ENCODE results near the gene ZNF691. TPM values are rescaled to one million over a fixed set of nuclear protein-coding genes. Genes with fewer than 3 reads are reported as not detected.

ZNF691 gene
- total and polyA plus RNA-seq, 2 donors (not counting 3 experiments of a cell fraction or from before 2014, with no cell fraction given): 6.6 to 6.9 TPM

- Histone ChIP-seq H3K79me2 (ENCODE audit: control insufficient read depth, insufficient read depth, low read length) (peaks cover 5% of the 10 kb centered on the region), H2AFZ (ENCODE audit: low read depth, low read length) (no peak overlapping the region), H3K4me3 (replicated peaks in 1 of 3; ENCODE audit: insufficient read depth in 1 of 3, low read depth in 1 of 3, low read length in 3 of 3) (no peak overlapping the region), H4K20me1 (replicated peaks; ENCODE audit: control insufficient read depth, extremely low read depth, insufficient read depth, low read length) (no peaks in the 10 kb centered on the region), H3K27ac (ENCODE audit: insufficient read depth, low read depth, low read length) (no peak overlapping the region), H3K9me1 (replicated peaks; ENCODE audit: control insufficient read depth, extremely low read depth, insufficient read depth, low read length) (no peaks in the 10 kb centered on the region), H3K9me3 (replicated peaks; ENCODE audit: control insufficient read depth, insufficient read depth, low read length) (no peaks in the 10 kb centered on the region), H3K9ac (replicated peaks; ENCODE audit: extremely low read depth, insufficient read depth, low read length) (no peak overlapping the region), H3K4me1 (ENCODE audit: control insufficient read depth, extremely low read depth, insufficient read depth, low read length) (peaks cover 12% of the 10 kb centered on the region), H3K27me3 (ENCODE audit: control insufficient read depth in 2 of 2, insufficient read depth in 2 of 2, low read length in 2 of 2) (no peaks in the 10 kb centered on the region), H3K36me3 (ENCODE audit: control insufficient read depth in 2 of 2, extremely low read depth in 1 of 2, insufficient read depth in 2 of 2, low read length in 2 of 2) (peaks cover 0 to 1% of the 10 kb centered on the region in 2 experiments), H3K4me2 (ENCODE audit: insufficient read depth, low read length) (no peak overlapping the region)
- DNase-seq (ENCODE audit: low read depth, low spot score) (no peak), FAIRE-seq (peak; percentile 15)
- no TSS peak for BruUV-seq (replicated peaks)
- ChIA-PET POLR2A (no interaction called here), CTCF (interaction anchor here (1.4 kb wide), 1 partner anchor 229 kb away, joined by 4 read pairs; no protein-coding TSS in a partner anchor)
- TF ChIP-seq POLR2A (IDR thresholded peaks at IDR 0.05; ENCODE audit: low read depth, low read length): no peak
- no peak for TF ChIP-seq FOS (IDR thresholded peaks at IDR 0.05; ENCODE audit: borderline replicate concordance, insufficient read depth, low read length)
- TF ChIP-seq CTCF (IDR thresholded peaks at IDR 0.05; ENCODE audit: extremely low read depth in 1 of 2, insufficient read depth in 1 of 2, low read depth in 1 of 2, low read length in 2 of 2): no peak
- TF ChIP-seq JUN (IDR thresholded peaks at IDR 0.05; ENCODE audit: borderline replicate concordance, insufficient read depth, insufficient read length, low read depth): no peak
- dilution Hi-C loops (cut with MboI; ENCODE audit: extremely low pct_ligation_motif_present, low sequenced_read_pairs): no loop called here
- intact Hi-C loops (cut with micrococcal nuclease): no loop called here
Measured at GRCh38 chr1:42844592-42845140, 1.7 kb upstream of the ZNF691 start.

- intact Hi-C loops (cut with micrococcal nuclease) (no loop called here), dilution Hi-C loops (cut with MboI; ENCODE audit: extremely low pct_ligation_motif_present, low sequenced_read_pairs) (no loop called here)
- POLR2A ChIA-PET: no interaction called here
- Histone ChIP-seq H3K9me3 (replicated peaks; ENCODE audit: control insufficient read depth, insufficient read depth, low read length) (no peaks in the 10 kb centered on the region), H3K36me3 (ENCODE audit: control insufficient read depth in 2 of 2, extremely low read depth in 1 of 2, insufficient read depth in 2 of 2, low read length in 2 of 2) (peaks cover 0 to 5% of the 10 kb centered on the region in 2 experiments), H3K4me2 (ENCODE audit: insufficient read depth, low read length) (no peak overlapping the region), H3K79me2 (ENCODE audit: control insufficient read depth, insufficient read depth, low read length) (peaks cover 5% of the 10 kb centered on the region), H3K9ac (replicated peaks; ENCODE audit: extremely low read depth, insufficient read depth, low read length) (no peak overlapping the region), H3K9me1 (replicated peaks; ENCODE audit: control insufficient read depth, extremely low read depth, insufficient read depth, low read length) (no peaks in the 10 kb centered on the region), H3K27ac (ENCODE audit: insufficient read depth, low read depth, low read length) (no peak overlapping the region), H3K4me1 (ENCODE audit: control insufficient read depth, extremely low read depth, insufficient read depth, low read length) (peaks cover 12% of the 10 kb centered on the region), H2AFZ (ENCODE audit: low read depth, low read length) (no peak overlapping the region), H3K4me3 (replicated peaks in 1 of 3; ENCODE audit: insufficient read depth in 1 of 3, low read depth in 1 of 3, low read length in 3 of 3) (no peak overlapping the region), H4K20me1 (replicated peaks; ENCODE audit: control insufficient read depth, extremely low read depth, insufficient read depth, low read length) (no peaks in the 10 kb centered on the region), H3K27me3 (ENCODE audit: control insufficient read depth in 2 of 2, insufficient read depth in 2 of 2, low read length in 2 of 2) (no peaks in the 10 kb centered on the region)
- TF ChIP-seq MYC (IDR thresholded peaks at IDR 0.05; ENCODE audit: low read depth, low read length): no peak
- TF ChIP-seq MAX (IDR thresholded peaks at IDR 0.05; ENCODE audit: insufficient read depth, insufficient read length): no peak
- no peak for TF ChIP-seq FOS (IDR thresholded peaks at IDR 0.05; ENCODE audit: borderline replicate concordance, insufficient read depth, low read length)
- TF ChIP-seq JUN (IDR thresholded peaks at IDR 0.05; ENCODE audit: borderline replicate concordance, insufficient read depth, insufficient read length, low read depth): no peak
- no peak for TF ChIP-seq EZH2 (IDR thresholded peaks at IDR 0.05; ENCODE audit: borderline replicate concordance, low read depth, low read length, severe bottlenecking)
- no peak for TF ChIP-seq POLR2AphosphoS5 (IDR thresholded peaks at IDR 0.05; ENCODE audit: insufficient read depth, low read depth, low read length)
- BruUV-seq (replicated peaks): no TSS peak
- FAIRE-seq: no peak
- no peak for DNase-seq (ENCODE audit: low read depth, low spot score)
- CTCF ChIA-PET: interaction anchor here (2.2 kb wide), 1 partner anchor 228 kb away, joined by 21 read pairs; no protein-coding TSS in a partner anchor
Measured at GRCh38 chr1:42845193-42845592, 1.2 kb upstream of the ZNF691 start.

Measured in endothelial cell of umbilical vein (primary cell).